A549 treated with RU486 at 1 μM for 4 hours (cell line): ENCODE data around the gene HMGCL. TPM values are rescaled to one million over a fixed set of nuclear protein-coding genes. Genes with fewer than 3 reads are reported as not detected.

ENCODE experiments used
- total RNA-seq: library from RNA; stranded (reverse); fragments of 200-300 nt; extraction: Qiagen RNA extraction; gene quantifications from 5 replicates; pipeline ENCODE4 v1.2.3, GENCODE V29; 2022; ENCODE audit warnings: low read depth

HMGCL gene
- 10.7 to 14.7 TPM (median 13.0 TPM) in 5 replicates for total RNA-seq

GRCh38 chr1:23825076-23825761 lies at the start of gene HMGCL:
Gene HMGCL (minus strand): TSS chr1:23825429. CDS start chr1:23825415, 14 bp downstream.

GRCh38 chr1:23867895-23868556 lies 42.8 kb upstream of the HMGCL start, which contains the start of gene FUCA1:
Gene FUCA1 (minus strand): TSS chr1:23868290. CDS start chr1:23868286, 4 bp downstream.

GRCh38 chr1:23800400-23801337 lies 24.6 kb downstream of the HMGCL start, which contains the start of gene GALE:
Gene GALE (minus strand): TSS chr1:23800754. CDS start chr1:23799007, 1,747 bp downstream.

GRCh38 chr1:23790696-23791515 lies 34.3 kb downstream of the HMGCL start, which contains the start of gene LYPLA2:
Gene LYPLA2 (plus strand): TSS chr1:23791145. CDS start chr1:23792683, 1,538 bp downstream.

GRCh38 chr1:23777979-23778814 lies 47.0 kb downstream of the HMGCL start, which contains the start of gene PITHD1:
Gene PITHD1 (plus strand): TSS chr1:23778418. CDS start chr1:23778516, 98 bp downstream.

Other genes starting within 250 kb of the HMGCL start
- gene RPL11, start 133.6 kb downstream of the HMGCL start, total RNA-seq: 1,340 to 1,601 TPM (median 1,411 TPM) in 5 replicates
- 25.9 to 33.7 TPM (median 26.9 TPM) in 5 replicates for gene ELOA, start 82.0 kb downstream of the HMGCL start, total RNA-seq
- 31.0 to 42.0 TPM (median 38.2 TPM) in 5 replicates for gene PITHD1, start 47.0 kb downstream of the HMGCL start, total RNA-seq
- 53.7 to 62.8 TPM (median 57.9 TPM) in 5 replicates for gene LYPLA2, start 34.3 kb downstream of the HMGCL start, total RNA-seq
- 68.2 to 85.6 TPM (median 72.5 TPM) in 5 replicates for gene GALE, start 24.7 kb downstream of the HMGCL start, total RNA-seq
- gene FUCA1, start 42.9 kb upstream of the HMGCL start, total RNA-seq: 6.7 to 11.3 TPM (median 9.7 TPM) in 5 replicates
- not detected in 5 replicates for gene CNR2, start 87.9 kb upstream of the HMGCL start, total RNA-seq
- 29.7 to 41.1 TPM (median 34.3 TPM) in 5 replicates for gene PNRC2, start 134.4 kb upstream of the HMGCL start, total RNA-seq
- gene SRSF10, start 154.9 kb upstream of the HMGCL start, total RNA-seq: 65.5 to 94.6 TPM (median 85.0 TPM) in 5 replicates